H9 (cell line): Measurements from ENCODE around the gene IFI27L1. TPM values are rescaled to one million over a fixed set of nuclear protein-coding genes. Genes with fewer than 3 reads are reported as not detected.

ENCODE experiments used
- DNase-seq: peaks from one replicate; pipeline ENCODE4 v3.0.0-alpha.2; 2017
- H2AFZ ChIP-seq: one replicate; pipeline ENCODE4 v1.6.1; 2013; ENCODE audit warnings: mild to moderate bottlenecking, low read length, control low read depth, moderate library complexity
- H2AK5ac ChIP-seq: 2 replicates; pipeline ENCODE4 v1.6.1; 2013; ENCODE audit warnings: low read length, control low read depth, mixed read lengths; ENCODE audit not compliant: insufficient read length
- H2BK120ac ChIP-seq: one replicate; pipeline ENCODE4 v1.6.1; 2013; ENCODE audit warnings: low read depth, mild to moderate bottlenecking, low read length, control low read depth, inconsistent platforms; ENCODE audit not compliant: poor library complexity, severe bottlenecking
- H2BK12ac ChIP-seq: 2 replicates; pipeline ENCODE4 v1.6.1; 2013; ENCODE audit warnings: low read length, control low read depth, mixed read lengths, low read depth; ENCODE audit not compliant: insufficient read length
- H2BK15ac ChIP-seq: 2 replicates; pipeline ENCODE4 v1.6.1; 2013; ENCODE audit warnings: low read depth, low read length, control low read depth
- H2BK20ac ChIP-seq: one replicate; pipeline ENCODE4 v1.6.1; 2013; ENCODE audit warnings: low read depth, mild to moderate bottlenecking, low read length, control low read depth, inconsistent platforms; ENCODE audit not compliant: poor library complexity, severe bottlenecking
- H2BK5ac ChIP-seq: 2 replicates; pipeline ENCODE4 v1.6.1; 2013; ENCODE audit warnings: low read length, control low read depth, mixed read lengths; ENCODE audit not compliant: insufficient read length
- H3K14ac ChIP-seq: 2 replicates; pipeline ENCODE4 v1.6.1; 2013; ENCODE audit warnings: low read length, control low read depth; ENCODE audit not compliant: insufficient read depth
- H3K18ac ChIP-seq: 2 replicates; pipeline ENCODE4 v1.6.1; 2013; ENCODE audit warnings: low read depth, mild to moderate bottlenecking, mixed read lengths, low read length, control low read depth; ENCODE audit not compliant: insufficient read length
- H3K23ac ChIP-seq: 2 replicates; pipeline ENCODE4 v1.6.1; 2013; ENCODE audit warnings: low read length, control low read depth, mixed read lengths, low read depth; ENCODE audit not compliant: insufficient read length
- H3K23me2 ChIP-seq: 2 replicates; pipeline ENCODE4 v1.6.1; 2013; ENCODE audit warnings: low read depth, mild to moderate bottlenecking, mixed read lengths, low read length, control low read depth; ENCODE audit not compliant: insufficient read length, poor library complexity, severe bottlenecking
- H3K27ac ChIP-seq: 2 replicates; pipeline ENCODE4 v1.5.1; 2013; ENCODE audit warnings: low read length, control low read depth, mixed read lengths, low read depth; ENCODE audit not compliant: insufficient read length
- H3K27me3 ChIP-seq: 2 replicates; pipeline ENCODE4 v1.6.1; 2013; ENCODE audit warnings: low read length, control low read depth, inconsistent platforms; ENCODE audit not compliant: insufficient read depth
- H3K4ac ChIP-seq: 2 replicates; pipeline ENCODE4 v1.6.1; 2013; ENCODE audit warnings: low read depth, mild to moderate bottlenecking, control low read depth, inconsistent platforms, low read length, moderate library complexity
- H3K4me1 ChIP-seq: 2 replicates; pipeline ENCODE4 v1.6.1; 2013; ENCODE audit warnings: low read length, control low read depth, inconsistent platforms; ENCODE audit not compliant: insufficient read depth
- H3K4me2 ChIP-seq: 2 replicates; pipeline ENCODE4 v1.6.1; 2013; ENCODE audit warnings: low read length, control low read depth, mixed read lengths; ENCODE audit not compliant: insufficient read length, insufficient read depth
- H3K56ac ChIP-seq: 2 replicates; pipeline ENCODE4 v1.6.1; 2013; ENCODE audit warnings: low read depth, mild to moderate bottlenecking, mixed read lengths, low read length, control low read depth; ENCODE audit not compliant: insufficient read length
- H3K79me1 ChIP-seq: 2 replicates; pipeline ENCODE4 v1.6.1; 2013; ENCODE audit warnings: low read depth, mild to moderate bottlenecking, moderate library complexity, low read length, control low read depth, inconsistent platforms; ENCODE audit not compliant: insufficient read depth, poor library complexity, severe bottlenecking
- H3K79me2 ChIP-seq: 2 replicates; pipeline ENCODE4 v1.6.1; 2013; ENCODE audit warnings: low read length, control low read depth, inconsistent platforms; ENCODE audit not compliant: insufficient read depth
- H3K9ac ChIP-seq: 2 replicates; pipeline ENCODE4 v1.6.1; 2013; ENCODE audit warnings: low read length, control low read depth, mixed read lengths; ENCODE audit not compliant: insufficient read length; ENCODE audit errors: extremely low read depth
- H3K9me3 ChIP-seq: one replicate; pipeline ENCODE4 v1.6.1; 2013; ENCODE audit warnings: low read depth, low read length, inconsistent platforms; ENCODE audit not compliant: control insufficient read depth
- H3T11ph ChIP-seq: one replicate; pipeline ENCODE4 v1.6.1; 2013; ENCODE audit warnings: mild to moderate bottlenecking, low read length, control low read depth, inconsistent platforms
- H4K20me1 ChIP-seq: one replicate; pipeline ENCODE4 v1.6.1; 2013; ENCODE audit not compliant: control insufficient read depth, insufficient read length, insufficient read depth
- H4K5ac ChIP-seq: 2 replicates; pipeline ENCODE4 v1.6.1; 2013; ENCODE audit warnings: low read depth, mild to moderate bottlenecking, mixed read lengths, low read length, control low read depth; ENCODE audit not compliant: insufficient read length
- H4K8ac ChIP-seq: replicated peaks from 2 replicates; pipeline ENCODE4 v1.6.1; 2013; ENCODE audit warnings: low read length, control low read depth, mixed read lengths, low read depth; ENCODE audit not compliant: insufficient read length
- H4K91ac ChIP-seq: 2 replicates; pipeline ENCODE4 v1.6.1; 2013; ENCODE audit warnings: low read depth, mild to moderate bottlenecking, moderate library complexity, mixed read lengths, low read length, control low read depth; ENCODE audit not compliant: insufficient read length
- H3K27ac Mint-ChIP-seq, 3 experiments: 2 replicates in 2 of 3; 3 replicates in 1 of 3; pipeline ENCODE4 v1.8.0; 2020 to 2021; ENCODE audit warnings: mixed read lengths in 3 of 3, mild to moderate bottlenecking in 1 of 3, moderate library complexity in 1 of 3
- H3K27me3 Mint-ChIP-seq: 2 replicates; pipeline ENCODE4 v1.8.0; 2021; ENCODE audit warnings: low read depth, mild to moderate bottlenecking, moderate library complexity, mixed read lengths
- H3K36me3 Mint-ChIP-seq, 3 experiments: 2 replicates in 2 of 3; 3 replicates in 1 of 3; pipeline ENCODE4 v1.8.0; 2020 to 2021; ENCODE audit warnings: low read depth in 3 of 3, mixed read lengths in 3 of 3; ENCODE audit not compliant: insufficient read depth in 1 of 3
- H3K4me1 Mint-ChIP-seq, 2 experiments: 2 replicates each; pipeline ENCODE4 v1.8.0; 2020; ENCODE audit warnings: mixed read lengths in 2 of 2
- H3K4me3 Mint-ChIP-seq, 2 experiments: 2 replicates in 1 of 2; 3 replicates in 1 of 2; pipeline ENCODE4 v1.8.0; 2020 to 2021; ENCODE audit warnings: mild to moderate bottlenecking in 2 of 2, mixed read lengths in 2 of 2, moderate library complexity in 1 of 2
- H3K9me3 Mint-ChIP-seq, 2 experiments: 2 replicates in 1 of 2; 3 replicates in 1 of 2; pipeline ENCODE4 v1.8.0; 2020; ENCODE audit warnings: mild to moderate bottlenecking in 2 of 2, mixed read lengths in 2 of 2, moderate library complexity in 1 of 2
- CTCF ChIP-seq: fragments of 200-600 bp; sonication (generic); conservative IDR thresholded peaks from 3 replicates; pipeline ENCODE4 v1.8.0; 2021; ENCODE audit warnings: antibody characterized with exemption, mild to moderate bottlenecking
- WGBS: extraction: QIAGEN DNeasy Blood & Tissue Kit; methylation state at CpG from one replicate; pipeline ENCODE4 v1.1.7; 2013; ENCODE audit warnings: missing lambda C conversion rate, low lambda C conversion rate, mixed read lengths; ENCODE audit not compliant: insufficient read length; ENCODE audit errors: extremely low coverage; 5-methylcytosine and 5-hydroxymethylcytosine counted together
- total RNA-seq: library from RNA; stranded (reverse); gene quantifications from 2 replicates; pipeline ENCODE4 v1.2.1, GENCODE V29; 2021

The IFI27L1 gene
- total RNA-seq, 1 experiment from 2014 or later: 27.4 TPM

- no peak overlapping the region for H3K27ac ChIP-seq
- Mint-ChIP-seq H3K4me1 (peaks cover 4 to 9% of the 10 kb centered on the region in 2 experiments), H3K4me3 (no peak overlapping the region), H3K27ac (no peak overlapping the region), H3K27me3 (no peaks in the 10 kb centered on the region), H3K36me3 (no peaks in the 10 kb centered on the region), H3K9me3 (no peaks in the 10 kb centered on the region; a peak in 1 of 5 replicates)
- H4K5ac ChIP-seq: no peak overlapping the region
- no peak overlapping the region for H3K56ac ChIP-seq
- H3K4ac ChIP-seq: no peak overlapping the region
- no peaks in the 10 kb centered on the region for H4K20me1 ChIP-seq
- no peak overlapping the region for H2BK120ac ChIP-seq
- no peak for TF ChIP-seq CTCF
- H2BK12ac ChIP-seq: no peak overlapping the region
- no peak overlapping the region for H3K9ac ChIP-seq
- H3K79me2 ChIP-seq: no peaks in the 10 kb centered on the region
- DNase-seq: no peak
- H3K4me2 ChIP-seq: no peak overlapping the region
- H3K79me1 ChIP-seq: no peaks in the 10 kb centered on the region
- no CpG with 5 or more reads among the region's 10 CpGs for WGBS
- H2BK5ac ChIP-seq: no peak overlapping the region
- H3K4me1 ChIP-seq: no peaks in the 10 kb centered on the region
- H3K27me3 ChIP-seq: no peaks in the 10 kb centered on the region
- no peak overlapping the region for H2BK20ac ChIP-seq
- H3K9me3 ChIP-seq: no peaks in the 10 kb centered on the region
- H3K23me2 ChIP-seq: no peaks in the 10 kb centered on the region
- H3K18ac ChIP-seq: no peak overlapping the region
- H2AK5ac ChIP-seq: no peak overlapping the region
- H3T11ph ChIP-seq: no peak overlapping the region
- H3K14ac ChIP-seq: no peak overlapping the region
- no peak overlapping the region for H2BK15ac ChIP-seq
- H2AFZ ChIP-seq: no peak overlapping the region
- no peak overlapping the region for H4K91ac ChIP-seq
- no peak overlapping the region for H4K8ac ChIP-seq
- no peak overlapping the region for H3K23ac ChIP-seq
Measured at GRCh38 chr14:94104731-94105130, 23.6 kb downstream of the IFI27L1 start.
